ENCODE data around the gene NKD1.
"Not testable (repeated sequence)": the region's sequence is repeated elsewhere in the genome, so short reads cannot be mapped to it uniquely, and the experiment has no call there.

Gene NKD1

DNA sequence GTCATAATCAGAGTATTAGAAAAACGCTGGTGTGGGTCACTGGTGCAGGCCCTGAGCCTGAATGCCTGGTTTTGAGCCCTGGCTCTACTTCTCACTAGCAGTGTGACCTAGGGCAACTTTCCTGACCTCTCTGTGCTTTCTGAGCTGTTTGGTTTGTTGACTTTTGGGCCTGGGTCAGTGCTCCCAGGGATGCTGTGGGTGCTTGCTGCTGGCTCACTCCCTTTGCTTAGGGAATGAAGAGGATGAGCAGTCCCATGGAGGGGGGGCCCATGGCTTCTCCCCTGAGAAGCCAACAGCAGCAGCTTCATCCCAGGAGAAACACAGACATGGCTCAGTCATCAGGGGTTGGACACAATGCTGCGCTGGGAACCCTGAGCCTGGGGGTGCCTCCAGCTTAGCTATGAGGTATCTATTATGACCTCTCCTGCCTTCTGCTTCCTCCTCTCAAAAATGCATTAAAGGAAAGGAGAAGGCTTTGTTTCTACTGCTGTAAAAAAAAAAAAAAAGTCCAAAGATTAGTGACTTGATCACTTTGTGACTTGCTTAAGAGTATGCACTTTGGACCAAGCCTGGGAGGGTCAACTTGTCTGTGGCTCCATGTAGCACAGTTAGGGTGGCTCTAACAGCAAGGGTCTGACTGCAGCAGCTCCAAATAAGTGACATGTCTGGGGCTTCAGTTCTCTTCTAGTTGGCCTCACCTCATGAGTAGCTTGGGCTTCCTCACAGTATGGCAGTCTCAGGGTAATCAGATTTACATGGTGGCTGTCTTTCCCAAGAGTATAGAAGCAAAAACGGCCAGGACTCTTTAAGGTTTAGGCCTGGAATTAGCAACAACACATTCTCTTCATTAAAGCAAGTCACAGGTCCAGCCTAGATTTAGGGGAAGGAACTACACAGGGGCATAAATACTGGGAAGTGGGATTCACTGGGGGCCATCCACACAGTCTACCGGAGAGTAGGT, 13.0 kb downstream of the NKD1 start:
- DNase-seq, result no peak

DNA sequence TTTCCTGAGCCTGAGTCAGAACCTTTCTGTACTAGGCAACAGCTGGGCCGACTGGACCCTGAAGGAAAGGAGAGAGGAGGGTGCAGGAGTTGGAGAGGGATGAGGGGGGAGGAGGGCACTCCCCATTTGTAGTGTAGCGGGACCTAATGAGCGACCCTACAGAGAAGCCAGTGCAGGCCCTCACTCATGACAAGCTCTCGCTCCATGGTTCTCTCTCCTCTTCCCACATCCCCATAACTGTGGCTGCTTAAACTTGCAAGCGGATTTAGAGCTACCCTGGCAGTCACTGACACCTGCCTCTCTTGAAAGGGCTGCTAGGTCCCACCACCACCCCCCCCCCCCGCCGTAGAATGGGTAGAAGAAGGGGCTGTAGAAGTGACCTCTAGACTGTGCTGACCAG, 14.5 kb downstream of the NKD1 start:
- no peak for DNase-seq

DNA sequence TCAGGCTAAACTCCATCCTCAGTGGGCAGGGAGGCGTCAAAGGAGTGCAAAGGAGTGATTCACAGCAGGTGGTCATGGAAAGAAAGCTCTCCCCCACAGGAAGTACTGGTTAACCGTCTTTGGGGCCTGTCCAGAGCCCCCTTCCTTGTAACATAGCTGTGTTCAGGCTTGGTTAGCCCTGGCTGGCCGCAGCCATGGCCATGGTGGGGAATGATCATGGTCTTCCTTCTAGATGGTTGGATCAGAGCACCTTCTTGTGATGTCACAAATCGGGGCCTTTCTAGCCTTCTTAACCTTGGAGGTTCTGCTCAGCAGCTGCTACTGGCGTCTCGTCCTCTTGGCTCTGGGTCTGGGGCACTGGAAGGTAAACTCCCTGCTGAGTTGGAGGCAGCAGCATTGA, 15.8 kb downstream of the NKD1 start:
- DNase-seq, result no peak

DNA sequence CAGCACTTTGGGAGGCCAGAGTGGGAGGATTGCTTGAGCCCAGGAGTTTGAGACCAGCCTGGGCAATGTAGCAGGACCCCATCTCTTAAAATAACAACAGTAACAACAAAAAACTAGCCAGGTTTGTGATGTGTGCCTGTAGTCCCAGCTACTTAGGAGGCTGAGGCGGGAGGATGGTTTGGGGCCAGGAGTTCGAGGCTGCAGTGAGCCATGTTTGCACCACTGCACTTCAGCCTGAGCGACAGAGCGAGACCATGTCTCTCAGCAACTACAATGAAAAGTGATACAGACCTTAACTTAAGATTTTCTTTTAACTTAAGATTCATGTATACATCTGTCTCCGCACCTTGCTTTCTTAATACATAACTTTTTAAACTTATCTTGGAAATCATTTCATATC, 17.2 kb downstream of the NKD1 start:
- no peak for DNase-seq

DNA sequence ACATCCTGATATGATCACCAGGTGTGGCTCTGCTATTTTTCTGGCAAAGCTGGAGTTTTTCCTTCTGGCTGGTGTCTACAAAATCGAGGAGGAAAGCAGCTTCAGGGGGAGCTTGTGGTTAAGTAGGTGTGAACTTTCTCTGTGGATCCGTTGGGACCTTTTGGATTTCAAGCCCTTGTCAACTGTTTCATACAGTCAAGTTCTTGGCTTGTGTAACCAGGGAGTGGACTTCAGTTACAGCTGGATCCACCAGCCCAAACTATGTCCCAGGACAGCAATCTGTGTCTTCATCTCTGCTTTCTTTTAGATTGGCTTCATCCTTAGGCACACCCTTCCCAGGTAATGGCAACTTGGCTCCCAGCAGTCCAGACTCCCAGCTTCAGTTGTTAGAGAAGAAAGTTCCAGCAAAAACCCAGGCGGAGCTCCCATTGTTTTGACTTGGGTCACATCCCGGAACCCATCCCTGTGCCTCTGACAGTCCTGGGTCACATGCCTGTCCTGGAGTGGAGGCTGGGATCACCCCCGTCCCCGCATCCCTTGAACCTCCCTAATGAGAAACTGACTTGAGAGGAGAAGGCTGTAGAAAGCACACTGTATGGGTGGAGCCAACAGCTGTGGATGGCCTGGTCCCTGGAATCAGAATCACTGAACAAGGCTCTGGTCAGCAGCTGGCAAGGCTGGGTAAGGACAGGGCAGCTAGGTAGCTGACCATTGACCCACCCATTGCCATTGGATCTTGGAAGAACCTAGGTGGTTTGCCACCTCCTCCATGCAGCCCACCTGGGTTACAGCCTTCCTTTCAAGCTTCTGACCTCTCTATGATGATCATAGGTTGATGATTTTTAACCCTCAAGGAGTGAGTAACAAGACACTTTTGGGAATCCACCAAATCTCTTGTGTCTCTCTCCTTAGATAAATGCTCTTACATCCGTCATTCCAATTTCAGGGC, 18.1 kb downstream of the NKD1 start:
- no peak for DNase-seq

DNA sequence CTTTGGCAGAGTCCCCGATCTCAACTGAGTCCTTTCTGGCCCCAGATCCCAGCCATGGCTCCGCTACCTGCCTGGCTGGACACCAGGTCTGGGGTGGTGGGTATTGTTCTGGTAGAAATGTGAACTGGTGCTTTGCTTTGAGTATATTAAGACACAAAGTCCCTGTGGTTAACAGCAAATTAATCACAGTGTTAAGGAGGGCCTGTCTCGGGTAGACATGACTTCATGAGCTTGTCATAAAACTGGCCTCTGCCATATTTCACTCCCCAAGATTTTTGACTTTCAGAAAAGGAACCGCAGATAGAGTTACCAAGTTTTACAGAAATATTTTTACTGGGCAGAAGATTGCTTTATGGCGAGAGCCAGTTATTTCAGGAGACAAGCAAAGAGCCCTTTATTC, 19.5 kb downstream of the NKD1 start:
- DNase-seq, result no peak

DNA sequence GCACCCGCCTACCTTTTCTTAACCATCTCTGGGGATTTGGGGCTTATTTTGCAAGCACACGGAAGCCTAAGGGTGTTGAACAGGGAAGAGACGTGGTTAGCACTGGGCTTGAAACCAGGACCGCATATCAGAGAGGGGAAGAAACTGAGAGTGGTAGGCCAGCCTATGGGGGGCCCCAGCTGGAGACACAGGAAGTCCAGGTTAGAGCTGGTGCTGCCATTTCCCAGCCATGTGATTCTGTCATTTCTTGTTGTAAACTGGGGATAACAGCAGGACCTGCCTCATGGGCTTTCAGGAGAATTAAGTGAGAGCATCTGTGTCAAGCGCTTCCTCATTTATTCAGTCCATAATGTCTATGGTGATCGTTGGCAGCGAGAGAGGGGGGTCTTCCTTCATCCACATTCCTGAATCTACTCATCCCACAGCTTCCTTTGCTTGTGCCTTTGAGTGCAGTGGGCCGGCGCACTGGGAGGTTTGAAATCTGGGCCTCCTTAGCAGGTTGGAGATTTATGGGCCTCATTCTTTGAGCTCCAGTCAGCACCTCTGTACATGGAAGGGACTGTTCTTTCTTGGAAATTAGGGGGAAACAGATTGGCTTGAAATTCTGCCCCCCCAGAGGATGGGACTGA, 20.1 kb downstream of the NKD1 start:
- no peak for DNase-seq

DNA sequence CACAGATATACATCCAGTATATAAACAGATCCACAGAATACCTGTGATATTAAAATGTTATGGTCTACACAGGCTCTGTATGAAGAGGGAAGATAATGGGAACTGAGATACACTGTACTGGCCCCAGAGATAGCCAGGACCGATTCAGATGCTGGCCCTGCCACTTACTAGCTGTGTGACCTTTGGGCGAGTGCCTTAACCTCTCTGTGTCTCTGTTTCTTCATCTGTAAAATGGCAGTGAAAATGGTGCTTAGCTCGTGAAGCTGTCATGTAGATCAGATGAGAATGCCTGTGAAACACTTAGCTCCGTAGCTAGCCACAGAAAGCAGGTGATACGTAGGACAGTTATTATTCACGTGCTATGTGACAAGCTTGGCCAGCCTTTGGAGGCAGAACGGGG, 22.2 kb downstream of the NKD1 start:
- DNase-seq, result no peak

DNA sequence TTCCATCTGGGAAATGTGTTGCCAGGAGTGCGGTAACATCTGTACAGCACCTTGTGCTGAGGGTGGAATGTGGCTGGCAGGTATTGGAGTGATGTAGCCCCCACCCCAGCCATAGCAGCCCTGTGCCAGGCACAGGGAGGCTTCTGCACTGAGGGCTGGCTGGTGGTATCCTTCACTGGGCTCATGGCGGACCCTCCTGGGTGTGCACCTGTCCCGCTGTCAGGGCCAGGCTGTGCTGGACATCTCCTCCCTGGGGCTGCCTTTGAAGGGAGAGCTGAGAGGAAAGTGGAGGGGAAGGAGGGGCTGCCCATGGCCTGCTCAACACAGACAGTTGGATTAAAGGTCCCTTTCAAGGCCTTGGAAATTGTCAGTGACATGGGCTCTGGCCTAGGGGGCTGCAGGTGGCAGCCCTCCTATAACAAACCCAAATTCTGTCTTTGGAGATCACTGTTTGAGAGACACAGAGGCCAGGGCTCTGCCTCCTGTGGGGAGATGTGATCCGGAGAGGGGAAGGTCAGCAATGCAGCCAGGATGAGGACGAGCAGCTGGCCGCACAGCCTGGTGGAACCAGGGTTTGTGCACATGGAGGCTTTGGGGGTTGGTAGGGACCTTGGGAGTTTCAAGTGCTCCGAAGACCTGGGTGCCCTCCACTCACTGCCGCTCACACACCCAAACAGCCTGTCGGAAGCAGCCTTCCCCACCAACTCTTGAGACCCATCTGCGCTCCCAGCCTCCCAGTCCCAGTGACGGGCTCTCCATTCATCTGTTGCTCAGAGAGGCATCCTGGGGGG, 22.8 kb downstream of the NKD1 start:
- DNase-seq, result no peak

DNA sequence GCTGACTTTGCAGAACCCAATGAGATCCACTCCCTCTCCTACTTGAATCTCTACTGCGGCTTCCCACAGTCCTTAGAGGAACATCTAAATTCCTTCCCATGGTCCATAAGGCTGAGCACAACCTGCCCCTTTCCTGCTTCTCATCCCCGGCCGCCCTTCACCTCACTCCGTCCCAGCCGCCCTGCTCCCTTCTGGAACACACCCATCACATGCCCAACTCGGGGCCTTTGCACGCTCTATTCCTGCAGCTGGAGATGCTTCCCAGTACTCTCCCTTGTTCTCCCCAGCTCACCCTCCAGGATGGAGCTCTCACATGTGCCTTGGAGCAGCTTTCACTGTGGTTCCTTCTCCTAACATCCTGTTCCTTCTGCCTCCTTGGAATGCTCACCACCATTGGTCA, 23.6 kb downstream of the NKD1 start:
- no peak for DNase-seq

DNA sequence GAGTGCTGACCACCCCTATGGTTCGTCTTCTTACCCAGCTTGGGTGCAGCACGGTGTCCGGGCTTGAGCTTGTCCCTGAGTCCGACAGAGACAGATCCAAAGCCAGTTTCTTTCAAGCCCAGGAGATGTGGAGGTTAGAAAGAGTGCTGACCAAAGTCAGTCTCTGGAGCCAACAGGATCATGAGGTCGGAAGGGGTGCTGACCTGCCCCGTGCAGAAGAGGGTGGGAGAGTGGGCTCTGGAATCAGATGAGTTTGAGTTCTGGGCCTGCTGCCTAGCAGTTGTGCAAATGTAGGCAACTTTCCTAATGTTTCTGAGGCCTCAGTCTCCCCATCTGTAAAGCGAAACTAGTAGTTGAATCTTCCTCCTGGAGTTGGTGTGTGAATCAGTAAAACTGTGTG, 24.5 kb downstream of the NKD1 start:
- DNase-seq, result no peak

DNA sequence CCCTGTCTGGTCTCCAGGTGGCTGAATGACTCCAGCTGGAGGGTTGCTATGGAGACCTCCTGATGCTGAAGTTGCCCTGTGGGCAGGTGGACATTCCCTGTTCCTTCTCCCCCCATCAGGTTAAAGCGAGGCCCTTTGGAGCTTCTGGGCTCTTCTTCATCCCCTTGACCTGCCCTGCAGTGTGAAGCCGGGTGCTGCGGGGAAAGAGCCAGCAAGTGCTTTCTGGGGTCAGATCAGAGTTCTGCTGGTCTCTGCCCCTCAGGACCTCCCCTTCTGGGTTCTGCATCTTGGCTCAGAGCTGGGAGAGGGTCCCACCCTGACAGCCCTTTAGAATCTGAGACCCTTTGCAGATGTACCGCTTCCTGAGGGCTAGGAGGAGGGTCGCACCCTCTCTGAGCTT, 25.1 kb downstream of the NKD1 start:
- DNase-seq, result no peak

DNA sequence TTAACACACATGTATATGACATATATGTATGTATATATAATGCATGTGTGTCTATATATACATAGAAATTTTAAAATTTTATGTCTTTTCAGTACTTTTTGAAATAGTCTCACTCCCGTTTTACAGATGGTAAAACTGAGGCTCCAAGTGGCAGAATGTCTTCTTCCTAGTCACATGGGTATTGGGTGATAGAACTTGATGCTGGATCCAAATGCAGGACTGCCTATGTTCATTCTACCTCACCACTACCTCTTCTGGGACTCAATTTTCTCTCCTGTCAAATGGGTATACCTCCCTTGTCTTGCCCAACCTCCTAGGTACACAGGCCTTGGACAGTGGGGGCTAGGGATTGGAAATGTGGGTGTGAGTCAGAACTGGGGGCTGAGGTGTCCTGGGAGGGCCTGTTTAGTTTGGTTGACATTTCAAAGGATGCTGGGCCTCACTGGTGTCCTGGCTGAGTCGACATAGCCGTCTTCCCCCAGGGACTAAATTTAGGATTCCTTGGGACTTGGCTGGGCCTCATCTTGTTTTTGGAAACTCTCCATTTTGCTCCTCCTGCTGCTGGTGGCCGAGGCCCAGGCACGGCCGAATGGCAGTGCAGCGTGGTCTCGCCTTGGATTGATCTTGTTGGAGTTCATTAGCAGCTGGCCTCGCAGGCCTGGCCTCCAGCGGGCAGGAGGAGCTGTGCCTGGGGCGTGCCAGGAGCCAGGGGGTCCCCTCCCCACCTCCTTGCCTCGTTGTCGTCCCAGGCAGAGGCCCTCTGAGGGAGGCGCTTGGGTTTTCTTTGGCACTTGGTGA, 25.9 kb downstream of the NKD1 start:
- DNase-seq, result no peak

DNA sequence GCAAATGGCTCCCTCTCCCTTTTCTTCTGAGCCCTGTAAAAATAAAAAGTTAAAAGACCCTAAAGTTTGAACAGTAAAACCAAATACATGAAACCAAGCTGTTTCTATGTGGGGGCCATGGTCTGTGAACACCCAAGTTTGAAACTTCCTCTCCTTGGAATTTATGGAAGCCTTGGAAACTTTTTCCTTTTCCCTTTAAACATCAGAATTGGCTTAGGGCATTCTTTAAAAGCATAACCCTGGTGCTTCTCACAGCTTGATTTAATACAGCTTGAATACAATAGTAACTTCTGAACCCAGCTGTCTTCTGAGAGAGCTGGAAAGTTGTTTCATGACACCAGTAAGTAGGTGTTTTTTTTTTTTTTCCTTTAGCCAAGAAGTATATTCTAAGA, 26.5 kb downstream of the NKD1 start:
- DNase-seq, result no peak

DNA sequence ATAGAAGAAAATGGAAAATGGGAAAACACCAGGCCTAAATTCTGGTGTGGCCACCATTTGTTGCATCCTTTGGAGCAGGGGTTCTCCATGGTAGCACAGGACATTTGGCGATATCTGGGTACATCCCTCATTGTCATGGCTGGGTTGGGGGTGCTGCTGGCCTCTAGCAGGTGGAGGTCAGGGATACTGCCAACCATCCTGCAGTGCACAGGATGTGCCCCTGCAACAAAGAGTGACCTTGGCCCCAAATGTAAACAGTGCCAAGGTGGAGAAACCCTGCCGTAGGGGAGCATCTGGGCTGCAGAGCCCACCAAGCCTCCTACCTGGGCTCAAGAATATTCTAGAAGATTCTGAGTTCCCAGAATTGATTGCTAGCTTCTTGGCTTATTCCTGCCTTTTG, 27.5 kb downstream of the NKD1 start:
- DNase-seq, result no peak

DNA sequence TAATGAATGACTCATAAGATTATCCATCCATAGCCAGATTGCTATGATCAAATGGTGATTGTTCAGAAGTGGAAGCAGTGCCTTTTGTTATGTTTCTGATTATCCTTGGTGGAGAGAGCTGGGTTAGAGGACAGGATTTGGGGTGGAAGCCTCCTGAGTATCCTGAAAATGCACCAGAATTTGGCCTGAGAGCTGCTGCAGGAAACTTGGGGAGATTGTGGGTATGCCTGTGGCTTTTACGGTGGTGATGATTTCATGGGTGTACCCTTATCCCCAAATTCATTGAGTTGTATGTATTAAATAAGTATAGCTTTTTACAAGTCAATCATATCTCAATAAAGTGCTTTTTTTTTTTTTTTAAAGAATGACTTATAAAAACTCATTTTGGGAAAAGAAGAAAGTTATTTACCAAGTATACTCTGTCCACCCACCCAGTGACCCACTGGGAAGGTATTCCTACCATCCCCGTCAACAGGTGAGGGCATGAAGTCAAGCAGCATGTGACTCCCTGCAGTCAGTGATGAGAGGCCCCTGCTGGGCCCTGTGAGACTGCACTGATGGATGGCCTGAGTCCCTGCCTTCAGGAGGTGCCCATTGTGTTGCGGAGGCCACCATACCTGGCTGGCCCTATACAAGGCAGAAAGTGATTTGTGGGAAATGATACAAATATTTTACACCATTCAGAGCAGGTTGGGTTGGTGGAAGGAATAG, 28.4 kb downstream of the NKD1 start:
- DNase-seq, result no peak

DNA sequence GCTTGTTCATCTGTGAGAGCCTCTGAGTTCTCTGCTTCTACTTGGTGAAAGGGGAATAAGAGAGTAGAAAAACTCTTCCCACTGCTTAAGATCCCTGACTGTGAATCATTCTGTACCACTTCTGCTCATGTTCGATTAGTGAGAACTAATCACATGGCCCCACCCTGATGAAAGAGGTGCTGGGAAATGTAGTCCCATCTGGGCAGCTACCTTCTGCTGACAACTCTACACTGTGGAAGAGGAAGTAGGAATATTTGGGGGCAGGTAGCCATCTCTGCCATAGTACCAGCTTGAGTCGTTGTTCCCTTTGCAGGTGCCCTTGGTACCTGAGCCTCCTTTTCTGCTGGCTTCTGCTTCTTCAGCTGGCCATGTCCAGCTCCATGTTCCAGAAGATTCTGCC, 29.9 kb downstream of the NKD1 start:
- DNase-seq, result no peak

DNA sequence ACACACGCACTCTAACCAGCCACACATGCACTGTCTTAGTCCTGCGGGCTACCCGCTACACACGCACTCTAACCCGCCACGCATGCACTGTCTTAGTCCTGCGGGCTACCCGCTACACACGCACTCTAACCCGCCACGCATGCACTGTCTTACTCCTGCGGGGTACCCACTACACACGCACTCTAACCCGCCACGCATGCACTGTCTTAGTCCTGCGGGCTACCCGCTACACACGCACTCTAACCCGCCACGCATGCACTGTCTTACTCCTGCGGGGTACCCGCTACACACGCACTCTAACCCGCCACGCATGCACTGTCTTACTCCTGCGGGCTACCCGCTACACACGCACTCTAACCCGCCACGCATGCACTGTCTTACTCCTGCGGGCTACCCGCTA, 31.2 kb downstream of the NKD1 start:
- DNase-seq, result not testable (repeated sequence)

DNA sequence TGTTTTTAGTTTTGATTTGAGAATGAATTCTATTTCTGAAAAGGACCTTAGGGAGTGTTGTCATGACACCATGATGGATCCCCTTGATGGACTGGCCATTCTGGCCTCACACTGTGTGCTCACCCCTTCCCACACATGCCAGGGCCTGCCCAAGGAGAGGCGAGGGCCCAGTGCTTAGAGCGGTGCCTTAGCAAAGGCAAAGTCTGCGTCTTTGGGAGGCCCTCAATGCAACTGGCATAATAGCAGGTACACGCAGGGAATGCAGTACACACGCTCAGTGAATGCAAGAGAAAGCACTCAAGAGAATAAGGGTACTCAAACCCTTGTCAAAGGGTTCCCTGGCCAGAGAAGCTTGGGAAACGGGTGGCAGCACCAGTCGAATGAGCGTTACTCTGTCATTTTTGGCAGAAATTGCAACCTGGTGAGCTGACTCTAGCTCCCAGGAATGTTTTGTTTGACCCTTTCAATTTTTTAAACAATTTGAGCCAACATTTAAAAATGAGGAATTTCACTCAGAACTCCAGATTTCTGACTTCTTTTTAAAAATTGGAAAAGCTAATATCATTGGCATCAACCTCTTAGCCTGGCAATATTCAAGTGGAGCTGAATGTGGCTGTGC, 32.1 kb downstream of the NKD1 start:
- DNase-seq, result no peak

DNA sequence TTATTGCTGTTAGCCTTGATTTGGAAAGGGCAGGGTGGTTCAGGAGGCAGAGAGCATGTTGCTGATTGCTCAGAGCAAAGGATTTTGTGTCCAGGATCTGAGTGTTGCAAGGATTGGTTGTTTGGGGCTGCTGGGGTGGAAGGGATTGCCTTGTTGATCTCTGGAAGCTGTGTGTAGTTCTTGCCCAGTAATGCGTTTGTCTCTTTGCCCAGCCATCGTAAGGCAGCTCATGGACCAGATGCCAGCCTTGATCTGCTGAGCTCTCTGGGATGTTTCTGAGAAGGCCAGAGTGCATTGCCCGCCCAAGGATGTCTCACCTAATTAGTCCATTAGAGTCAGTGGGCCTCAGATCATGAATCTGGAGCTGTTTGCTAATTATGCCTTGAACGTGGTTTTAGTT, 33.6 kb downstream of the NKD1 start:
- no peak for DNase-seq

DNA sequence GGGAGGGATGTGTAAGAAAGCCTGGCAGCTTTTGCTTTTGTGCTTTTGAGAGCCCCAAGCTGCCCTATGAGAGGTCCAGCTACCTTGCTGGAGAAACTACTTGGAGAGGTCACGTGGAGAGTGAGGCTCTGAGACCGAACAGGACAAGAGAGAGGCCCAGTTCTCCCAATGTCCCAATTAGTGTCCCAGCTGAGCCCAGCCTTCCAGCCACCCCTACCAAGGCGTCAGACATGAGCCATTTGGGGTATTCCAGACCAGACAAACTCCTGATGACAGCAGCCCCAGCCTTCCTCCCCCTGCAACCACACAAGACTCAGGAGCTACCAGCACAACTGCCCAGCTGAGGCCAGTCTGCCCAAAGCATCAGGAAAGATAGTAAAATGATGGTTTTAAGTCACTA, 35.0 kb downstream of the NKD1 start:
- DNase-seq, result no peak
